ENCODE data around the gene CFAP65. TPM values are rescaled to one million over a fixed set of nuclear protein-coding genes. Genes with fewer than 3 reads are reported as not detected.

Gene CFAP65
- total and polyA plus RNA-seq, 2 of the 13 experiments (the other 11 are each of a cell fraction or from before 2014, with no cell fraction given): 0.05 TPM; not detected in 1

- in situ Hi-C loops (cut with HindIII; ENCODE audit: extremely low pct_ligation_motif_present, low pct_unique_long_range_greater_than_20kb): loop anchor here (5.0 kb wide), 1 partner anchor 265 kb away; the partner anchor contains the start of gene PTPRN
- Histone ChIP-seq H2AFZ (ENCODE audit: low read length) (no peak overlapping the region), H3K36me3 (replicated peaks in 1 of 2; ENCODE audit: control insufficient read depth in 1 of 2, insufficient read depth in 2 of 2, low read length in 2 of 2) (no peaks in the 10 kb centered on the region), H3K79me2 (ENCODE audit: insufficient read depth, low read length) (no peaks in the 10 kb centered on the region), H3K9me3 (ENCODE audit: low read length) (no peaks in the 10 kb centered on the region), H4K20me1 (ENCODE audit: insufficient read depth, low read length) (0 out of 2 replicates have a peak, but pooled peaks cover 6% of the 10 kb centered on the region), H3K27ac (ENCODE audit: extremely low read length, insufficient read depth, low read length) (no peak overlapping the region), H3K4me1 (ENCODE audit: insufficient read depth, low read length) (peaks cover 18% of the 10 kb centered on the region), H3K9ac (ENCODE audit: insufficient read depth, low read depth, low read length) (no peak overlapping the region), H3K27me3 (ENCODE audit: control insufficient read depth in 1 of 2, insufficient read depth in 2 of 2, low read length in 2 of 2) (peaks cover 5 to 40% of the 10 kb centered on the region in 2 experiments; a peak in 4 of 5 replicates), H3K4me2 (ENCODE audit: low read depth, low read length) (no peak overlapping the region), H3K4me3 (replicated peaks in 1 of 3; ENCODE audit: insufficient read depth in 1 of 3, low read depth in 2 of 3, low read length in 3 of 3) (no peak overlapping the region)
- ChIA-PET POLR2A (no interaction called here), CTCF (ENCODE audit: low intra/inter-chr PET ratio, low total read pairs) (no interaction called here)
- intact Hi-C loops (cut with micrococcal nuclease; ENCODE audit: unreplicated experiment): no loop called here
- TF ChIP-seq STAT5B (CRISPR knock-in tag; IDR thresholded peaks at IDR 0.05) (no peak), ZNF644 (CRISPR knock-in tag; IDR thresholded peaks at IDR 0.05; ENCODE audit: low read depth) (peak; percentile 61; the same call in 1 of the 2 replicates), ZNF883 (CRISPR knock-in tag; IDR thresholded peaks at IDR 0.05; ENCODE audit: not compliant biosample characterization) (no peak), NFE2L2 (IDR thresholded peaks at IDR 0.05; ENCODE audit: low read length) (no peak), MTF2 (CRISPR knock-in tag; IDR thresholded peaks at IDR 0.05; ENCODE audit: borderline replicate concordance) (no peak), SSRP1 (CRISPR knock-in tag; IDR thresholded peaks at IDR 0.05) (no peak), IKZF4 (CRISPR knock-in tag; IDR thresholded peaks at IDR 0.05; ENCODE audit: borderline replicate concordance, low read depth, not compliant biosample characterization) (no peak), TEAD3 (CRISPR knock-in tag; optimal IDR thresholded peaks at IDR 0.05; ENCODE audit: borderline replicate concordance) (no peak), EP300 (IDR thresholded peaks at IDR 0.05; ENCODE audit: low read depth in 2 of 2, low read length in 2 of 2) (no peak), EP300 (CRISPR knock-in tag; IDR thresholded peaks at IDR 0.05; ENCODE audit: borderline replicate concordance) (no peak), AKNA (CRISPR knock-in tag; IDR thresholded peaks at IDR 0.05; ENCODE audit: borderline replicate concordance) (no peak), JUND (CRISPR knock-in tag; IDR thresholded peaks at IDR 0.05) (no peak), ZNF329 (CRISPR knock-in tag; IDR thresholded peaks at IDR 0.05; ENCODE audit: low read depth) (no peak), CEBPG (CRISPR knock-in tag; IDR thresholded peaks at IDR 0.05) (no peak), ZNF790 (CRISPR knock-in tag; IDR thresholded peaks at IDR 0.05; ENCODE audit: borderline replicate concordance) (no peak), POGZ (CRISPR knock-in tag; IDR thresholded peaks at IDR 0.05) (no peak), ZNF737 (CRISPR knock-in tag; IDR thresholded peaks at IDR 0.05; ENCODE audit: borderline replicate concordance) (no peak), CCAR2 (optimal IDR thresholded peaks at IDR 0.05; ENCODE audit: low read depth, low read length) (no peak), HOXA5 (CRISPR knock-in tag; IDR thresholded peaks at IDR 0.05) (no peak), HNF4A (CRISPR knock-in tag; IDR thresholded peaks at IDR 0.05) (peak; percentile 53), MIER2 (CRISPR knock-in tag; IDR thresholded peaks at IDR 0.05) (peak; percentile 77; the same call in 1 of the 2 replicates)
- 32% methylated on average over 1 of the region's 2 CpGs for WGBS (ENCODE audit: low lambda C conversion rate)
- peak; percentile 76 for ATAC-seq
- no peak for DNase-seq (ENCODE audit: low spot score)
- no peak for FAIRE-seq
- BruUV-seq (replicated peaks): no TSS peak
Measured at GRCh38 chr2:219042750-219043149, 1.4 kb upstream of the CFAP65 start.

Data from HepG2 (cell line).